ENCODE data around the gene TMEM176B. TPM values are rescaled to one million over a fixed set of nuclear protein-coding genes. Genes with fewer than 3 reads are reported as not detected.
A peak's percentile ranks its signal among the peaks of the same experiment; 100 is the strongest.

The TMEM176B gene
- polyA plus RNA-seq, 3 donors: 30.6 to 1,279 (median 415) TPM

GRCh38 chr7:150829426-150829825, 29.3 kb upstream of the TMEM176B start:
- H3K27me3 ChIP-seq (ENCODE audit: control insufficient read depth in 2 of 2, insufficient read depth in 2 of 2, low read length in 2 of 2): no peaks in the 10 kb centered on the region
- no CpG with 5 or more reads among the region's 1 CpG for WGBS (ENCODE audit: insufficient coverage)
- H3K27ac Mint-ChIP-seq: peak overlapping the region in 1 of 7 donors; percentile 37
- no peak overlapping the region for H3K4me3 ChIP-seq (replicated peaks in 1 of 3; ENCODE audit: low read depth in 2 of 3, low read length in 3 of 3)
- H3K4me3 Mint-ChIP-seq: no peak overlapping the region
- H3K9me3 ChIP-seq (replicated peaks in 1 of 2; ENCODE audit: control insufficient read depth in 1 of 2, insufficient read depth in 1 of 2, low read length in 2 of 2): no peaks in the 10 kb centered on the region
- H3K4me2 ChIP-seq (replicated peaks; ENCODE audit: extremely low read depth, low read length, poor library complexity, severe bottlenecking): no peak overlapping the region
- H3K4me1 ChIP-seq (ENCODE audit: control insufficient read depth in 1 of 2, insufficient read depth in 2 of 2, low read length in 2 of 2): no peaks in the 10 kb centered on the region
- peaks cover 7% of the 10 kb centered on the region for H3K4me1 Mint-ChIP-seq
- DNase-seq: peak in 1 of 3 donors; percentile 49
- no peak overlapping the region for H3K9ac ChIP-seq (ENCODE audit: insufficient read depth, low read length, poor library complexity, severe bottlenecking)
- no peak for TF ChIP-seq CTCF (IDR thresholded peaks at IDR 0.05)
- H2AFZ ChIP-seq (ENCODE audit: insufficient read depth, low read depth, low read length, poor library complexity, severe bottlenecking): no peak overlapping the region
- H3K27ac ChIP-seq (ENCODE audit: low read depth in 1 of 2, low read length in 2 of 2): no peak overlapping the region
- peaks cover 0 to 3% (median 0%) of the 10 kb centered on the region in 7 donors for H3K9me3 Mint-ChIP-seq
- intact Hi-C loops (cut with micrococcal nuclease): no loop called here
- H3K79me2 ChIP-seq (ENCODE audit: insufficient read depth, low read length): no peaks in the 10 kb centered on the region
- H3K36me3 ChIP-seq (replicated peaks in 1 of 2; ENCODE audit: control insufficient read depth in 1 of 2, insufficient read depth in 2 of 2, low read length in 2 of 2): no peaks in the 10 kb centered on the region
- H3K27me3 Mint-ChIP-seq (ENCODE audit: low read depth in 3 of 3): peaks cover 2 to 24% (median 10%) of the 10 kb centered on the region in 3 donors
- no peaks in the 10 kb centered on the region for H4K20me1 ChIP-seq (ENCODE audit: insufficient read depth, low read length)
- no peaks in the 10 kb centered on the region for H3K36me3 Mint-ChIP-seq

GRCh38 chr7:150828384-150828783, 28.2 kb upstream of the TMEM176B start:
- Mint-ChIP-seq H3K4me1 (peaks cover 7% of the 10 kb centered on the region), H3K27me3 (ENCODE audit: low read depth in 3 of 3) (peaks cover 2 to 24% (median 13%) of the 10 kb centered on the region in 3 donors), H3K9me3 (peaks cover 0 to 3% (median 0%) of the 10 kb centered on the region in 7 donors), H3K27ac (no peak overlapping the region), H3K36me3 (no peaks in the 10 kb centered on the region), H3K4me3 (no peak overlapping the region)
- 100% methylated on average over 1 of the region's 2 CpGs for WGBS (ENCODE audit: insufficient coverage)
- Histone ChIP-seq H3K4me2 (replicated peaks; ENCODE audit: extremely low read depth, low read length, poor library complexity, severe bottlenecking) (no peak overlapping the region), H3K9ac (ENCODE audit: insufficient read depth, low read length, poor library complexity, severe bottlenecking) (no peak overlapping the region), H3K27me3 (ENCODE audit: control insufficient read depth in 2 of 2, insufficient read depth in 2 of 2, low read length in 2 of 2) (no peaks in the 10 kb centered on the region), H3K27ac (ENCODE audit: low read depth in 1 of 2, low read length in 2 of 2) (no peak overlapping the region), H3K79me2 (ENCODE audit: insufficient read depth, low read length) (no peaks in the 10 kb centered on the region), H3K9me3 (replicated peaks in 1 of 2; ENCODE audit: control insufficient read depth in 1 of 2, insufficient read depth in 1 of 2, low read length in 2 of 2) (no peaks in the 10 kb centered on the region), H3K36me3 (replicated peaks in 1 of 2; ENCODE audit: control insufficient read depth in 1 of 2, insufficient read depth in 2 of 2, low read length in 2 of 2) (no peaks in the 10 kb centered on the region), H3K4me1 (ENCODE audit: control insufficient read depth in 1 of 2, insufficient read depth in 2 of 2, low read length in 2 of 2) (no peaks in the 10 kb centered on the region), H4K20me1 (ENCODE audit: insufficient read depth, low read length) (no peaks in the 10 kb centered on the region), H2AFZ (ENCODE audit: insufficient read depth, low read depth, low read length, poor library complexity, severe bottlenecking) (no peak overlapping the region), H3K4me3 (replicated peaks in 1 of 3; ENCODE audit: low read depth in 2 of 3, low read length in 3 of 3) (no peak overlapping the region)
- no peak for TF ChIP-seq CTCF (IDR thresholded peaks at IDR 0.05)
- DNase-seq: no peak
- intact Hi-C loops (cut with micrococcal nuclease): no loop called here

Measured in CD14-positive monocyte (primary cell).